ENCODE measurements around the gene PDE4A. TPM values are rescaled to one million over a fixed set of nuclear protein-coding genes. Genes with fewer than 3 reads are reported as not detected.

The PDE4A gene
- total and polyA plus RNA-seq, 2 experiments from 2014 or later: 2.4 to 15.9 TPM

GRCh38 chr19:10384580-10384979 lies 35.8 kb upstream of the PDE4A start:
- H3F3A ChIP-seq (ENCODE audit: insufficient read depth): no peaks in the 10 kb centered on the region
- no peaks in the 10 kb centered on the region for H3K4me1 ChIP-seq (ENCODE audit: insufficient read depth)
- no peaks in the 10 kb centered on the region for H3K9me2 ChIP-seq (ENCODE audit: insufficient read depth)
- no peaks in the 10 kb centered on the region for H4K20me1 ChIP-seq (ENCODE audit: insufficient read depth)
- no peaks in the 10 kb centered on the region for H3K27me3 ChIP-seq (replicated peaks; ENCODE audit: insufficient read depth)
- peaks cover 8% of the 10 kb centered on the region for H3K79me2 ChIP-seq (ENCODE audit: insufficient read depth)
- no peak overlapping the region for H3K4me2 ChIP-seq (ENCODE audit: unreplicated experiment)
- H3K36me3 ChIP-seq (ENCODE audit: low read depth): no peaks in the 10 kb centered on the region
- TF ChIP-seq EZH2 (IDR thresholded peaks at IDR 0.05; ENCODE audit: insufficient read depth, poor library complexity, severe bottlenecking) (no peak), EZH2phosphoT487 (IDR thresholded peaks at IDR 0.05; ENCODE audit: insufficient read depth, low read depth) (no peak)
- no peak overlapping the region for H3K9ac ChIP-seq
- no peak overlapping the region for H3K4me3 ChIP-seq
- in situ Hi-C loops (cut with MboI): loop anchor here (25.0 kb wide), 1 partner anchor 447 kb away; the partner anchor contains the start of gene OLFM2
- H3K27ac ChIP-seq: no peak overlapping the region
- no peak overlapping the region for H2AFZ ChIP-seq
- no peak for DNase-seq
- 85 to 87% methylated on average over 9 of the region's 9 CpGs for whole genome bisulfite sequencing, 2 experiments (ENCODE audit: low coverage in 1 of 2, low lambda C conversion rate in 2 of 2, missing lambda C conversion rate in 2 of 2)
- no peaks in the 10 kb centered on the region for H3K9me3 ChIP-seq (ENCODE audit: low read depth)

DNA sequence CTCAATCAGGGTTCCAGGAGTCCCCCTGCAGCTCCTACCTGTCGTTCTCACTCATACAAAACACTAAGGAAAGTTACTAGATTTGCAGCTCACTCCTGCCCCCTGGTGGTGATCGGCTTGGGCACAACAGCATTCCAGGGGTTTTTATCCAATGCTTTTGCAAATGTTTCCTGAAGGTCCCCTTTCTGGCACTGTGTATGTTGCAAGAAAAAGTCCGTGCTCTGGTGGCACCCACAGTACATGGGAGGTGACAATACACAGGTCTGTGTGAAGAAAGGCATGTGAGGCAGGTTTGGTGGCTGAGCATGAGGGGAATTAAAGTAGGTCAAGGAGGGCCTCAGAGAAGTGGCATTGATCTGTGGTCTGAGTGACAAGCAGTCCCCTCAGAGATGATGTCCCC lies 31.4 kb upstream of the PDE4A start:
- no peaks in the 10 kb centered on the region for H4K20me1 ChIP-seq (ENCODE audit: insufficient read depth)
- 0 to 2% methylated on average over 3 of the region's 3 CpGs for WGBS, 2 experiments (ENCODE audit: low coverage in 1 of 2, low lambda C conversion rate in 2 of 2, missing lambda C conversion rate in 2 of 2)
- H3K79me2 ChIP-seq (ENCODE audit: insufficient read depth): no peaks in the 10 kb centered on the region
- H3F3A ChIP-seq (ENCODE audit: insufficient read depth): 0 out of 2 replicates have a peak, but pooled peaks cover 6% of the 10 kb centered on the region
- no peak overlapping the region for H2AFZ ChIP-seq
- H3K4me3 ChIP-seq: no peak overlapping the region
- in situ Hi-C loops (cut with MboI): loop anchor here (5.0 to 25.0 kb wide), 2 partner anchors 117 to 452 kb away; partner anchors contain the start of genes ICAM1 and OLFM2
- no peaks in the 10 kb centered on the region for H3K27me3 ChIP-seq (replicated peaks; ENCODE audit: insufficient read depth)
- H3K36me3 ChIP-seq (ENCODE audit: low read depth): peaks cover 6% of the 10 kb centered on the region; the same call in 1 of the 2 replicates
- DNase-seq: peak; percentile 73
- H3K9me2 ChIP-seq (ENCODE audit: insufficient read depth): no peaks in the 10 kb centered on the region
- no peak overlapping the region for H3K4me2 ChIP-seq (ENCODE audit: unreplicated experiment)
- H3K9me3 ChIP-seq (ENCODE audit: low read depth): no peaks in the 10 kb centered on the region
- no peak for TF ChIP-seq EZH2 (IDR thresholded peaks at IDR 0.05; ENCODE audit: insufficient read depth, poor library complexity, severe bottlenecking)
- TF ChIP-seq EZH2phosphoT487 (IDR thresholded peaks at IDR 0.05; ENCODE audit: insufficient read depth, low read depth): no peak
- H3K4me1 ChIP-seq (ENCODE audit: insufficient read depth): no peaks in the 10 kb centered on the region
- H3K27ac ChIP-seq: no peak overlapping the region
- no peak overlapping the region for H3K9ac ChIP-seq

- peaks cover 10% of the 10 kb centered on the region; the same call in 1 of the 2 replicates for H3K36me3 ChIP-seq (ENCODE audit: low read depth)
- no peak for DNase-seq
Observed at GRCh38 chr19:10389863-10390262, 30.5 kb upstream of the PDE4A start.

GRCh38 chr19:10390652-10391286 lies 29.6 kb upstream of the PDE4A start:
- Histone ChIP-seq H3K4me2 (ENCODE audit: unreplicated experiment) (no peak overlapping the region), H3K9ac (no peak overlapping the region), H4K20me1 (ENCODE audit: insufficient read depth) (no peaks in the 10 kb centered on the region), H3K79me2 (ENCODE audit: insufficient read depth) (no peaks in the 10 kb centered on the region), H3K4me1 (ENCODE audit: insufficient read depth) (no peaks in the 10 kb centered on the region), H3K4me3 (no peak overlapping the region), H3K9me3 (ENCODE audit: low read depth) (no peaks in the 10 kb centered on the region), H2AFZ (no peak overlapping the region), H3K27me3 (replicated peaks; ENCODE audit: insufficient read depth) (no peaks in the 10 kb centered on the region), H3K36me3 (ENCODE audit: low read depth) (peaks cover 16% of the 10 kb centered on the region; the same call in 1 of the 2 replicates), H3F3A (ENCODE audit: insufficient read depth) (0 out of 2 replicates have a peak, but pooled peaks cover 6% of the 10 kb centered on the region), H3K9me2 (ENCODE audit: insufficient read depth) (no peaks in the 10 kb centered on the region), H3K27ac (no peak overlapping the region)
- TF ChIP-seq EZH2phosphoT487 (IDR thresholded peaks at IDR 0.05; ENCODE audit: insufficient read depth, low read depth) (no peak), EZH2 (IDR thresholded peaks at IDR 0.05; ENCODE audit: insufficient read depth, poor library complexity, severe bottlenecking) (no peak)
- peak; percentile 70 for DNase-seq
- in situ Hi-C loops (cut with MboI): loop anchor here (25.0 kb wide), 1 partner anchor 453 kb away; the partner anchor contains the start of gene OLFM2
- 38 to 42% methylated on average over 9 of the region's 9 CpGs for WGBS, 2 experiments (ENCODE audit: low coverage in 1 of 2, low lambda C conversion rate in 2 of 2, missing lambda C conversion rate in 2 of 2)

More at GRCh38 chr19:10389863-10390262, 30.5 kb upstream of the PDE4A start:
- no peak for TF ChIP-seq EZH2phosphoT487 (IDR thresholded peaks at IDR 0.05; ENCODE audit: insufficient read depth, low read depth)
- no peak for TF ChIP-seq EZH2 (IDR thresholded peaks at IDR 0.05; ENCODE audit: insufficient read depth, poor library complexity, severe bottlenecking)
- Histone ChIP-seq H3K27ac (no peak overlapping the region), H3K9me2 (ENCODE audit: insufficient read depth) (no peaks in the 10 kb centered on the region), H3K4me3 (no peak overlapping the region), H3K4me1 (ENCODE audit: insufficient read depth) (no peaks in the 10 kb centered on the region), H3K9ac (no peak overlapping the region), H3K79me2 (ENCODE audit: insufficient read depth) (no peaks in the 10 kb centered on the region), H3K9me3 (ENCODE audit: low read depth) (no peaks in the 10 kb centered on the region), H3K27me3 (replicated peaks; ENCODE audit: insufficient read depth) (no peaks in the 10 kb centered on the region), H2AFZ (no peak overlapping the region), H3F3A (ENCODE audit: insufficient read depth) (0 out of 2 replicates have a peak, but pooled peaks cover 6% of the 10 kb centered on the region), H3K4me2 (ENCODE audit: unreplicated experiment) (no peak overlapping the region), H4K20me1 (ENCODE audit: insufficient read depth) (no peaks in the 10 kb centered on the region)
- WGBS, 2 experiments (ENCODE audit: low coverage in 1 of 2, low lambda C conversion rate in 2 of 2, missing lambda C conversion rate in 2 of 2): 43 to 48% methylated on average over 12 of the region's 12 CpGs
- in situ Hi-C loops (cut with MboI): loop anchor here (5.0 to 25.0 kb wide), 2 partner anchors 118 to 453 kb away; partner anchors contain the start of genes ICAM1 and OLFM2
